SU-DHL-6 (cell line): ENCODE measurements around the gene SLC7A4.

Experiments used
- CTCF ChIP-seq: fragments of 200-600 bp; sonication (generic); IDR thresholded peaks from one replicate; pipeline ENCODE4 v1.5.1; 2017; ENCODE audit warnings: antibody characterized with exemption, mild to moderate bottlenecking, low read length, moderate library complexity; ENCODE audit not compliant: insufficient read depth, poor library complexity, severe bottlenecking
- EZH2phosphoT487 ChIP-seq: fragments of 200-600 bp; sonication (generic), shearing (Covaris generic); conservative IDR thresholded peaks from 2 replicates; pipeline ENCODE4 v1.6.1; 2018; ENCODE audit warnings: mild to moderate bottlenecking, antibody characterized with exemption, low read length, moderate library complexity, mixed read lengths

- TF ChIP-seq CTCF (no peak), EZH2phosphoT487 (no peak)
Measured at GRCh38 chr22:21051831-21052400, 19.6 kb upstream of the SLC7A4 start.
